Measurements from ENCODE around the gene SLC2A4RG.

The SLC2A4RG gene

GRCh38 chr20:63751471-63752271 is 12.1 kb downstream of the SLC2A4RG start:
- DNase-seq, result no peak

GRCh38 chr20:63752411-63753101 is 13.0 kb downstream of the SLC2A4RG start:
- Histone ChIP-seq H3K27ac (no peak overlapping the region), H3K36me3 (replicated peaks) (no peaks in the 10 kb centered on the region), H3K4me3 (ENCODE audit: low read depth, low read length) (no peak overlapping the region), H3K27me3 (replicated peaks) (no peaks in the 10 kb centered on the region)
- no peak for DNase-seq
- in situ Hi-C loops (cut with HindIII; ENCODE audit: low pct_ligation_motif_present, low sequenced_read_pairs), result no loop called here
- no peak for TF ChIP-seq CTCF (IDR thresholded peaks at IDR 0.05; ENCODE audit: low read depth, low read length, missing control alignments)

More at GRCh38 chr20:63751471-63752271, 12.1 kb downstream of the SLC2A4RG start:
- Histone ChIP-seq H3K27ac (no peak overlapping the region), H3K36me3 (replicated peaks) (no peaks in the 10 kb centered on the region), H3K27me3 (replicated peaks) (no peaks in the 10 kb centered on the region), H3K4me3 (ENCODE audit: low read depth, low read length) (no peak overlapping the region)
- in situ Hi-C loops (cut with HindIII; ENCODE audit: low pct_ligation_motif_present, low sequenced_read_pairs), result no loop called here
- TF ChIP-seq CTCF (IDR thresholded peaks at IDR 0.05; ENCODE audit: low read depth, low read length, missing control alignments), result no peak

GRCh38 chr20:63753381-63753780 is 13.8 kb downstream of the SLC2A4RG start:
- TF ChIP-seq CTCF (IDR thresholded peaks at IDR 0.05; ENCODE audit: low read depth, low read length, missing control alignments), result no peak
- no peaks in the 10 kb centered on the region for H3K36me3 ChIP-seq (replicated peaks)
- H3K27me3 ChIP-seq (replicated peaks), result no peaks in the 10 kb centered on the region
- no peak for DNase-seq
- no peak overlapping the region for H3K27ac ChIP-seq
- in situ Hi-C loops (cut with HindIII; ENCODE audit: low pct_ligation_motif_present, low sequenced_read_pairs), result no loop called here
- no peak overlapping the region for H3K4me3 ChIP-seq (ENCODE audit: low read depth, low read length)

- H3K4me3 ChIP-seq (ENCODE audit: low read depth, low read length), result no peak overlapping the region
- no peak for DNase-seq
- in situ Hi-C loops (cut with HindIII; ENCODE audit: low pct_ligation_motif_present, low sequenced_read_pairs), result no loop called here
- H3K36me3 ChIP-seq (replicated peaks), result no peaks in the 10 kb centered on the region
- TF ChIP-seq CTCF (IDR thresholded peaks at IDR 0.05; ENCODE audit: low read depth, low read length, missing control alignments), result no peak
- H3K27me3 ChIP-seq (replicated peaks), result no peaks in the 10 kb centered on the region
- H3K27ac ChIP-seq, result no peak overlapping the region
Observed at GRCh38 chr20:63754008-63754407, 14.4 kb downstream of the SLC2A4RG start.

GRCh38 chr20:63755933-63756647 is 16.5 kb downstream of the SLC2A4RG start:
- Histone ChIP-seq H3K27me3 (replicated peaks) (no peaks in the 10 kb centered on the region), H3K36me3 (replicated peaks) (no peaks in the 10 kb centered on the region), H3K4me3 (ENCODE audit: low read depth, low read length) (no peak overlapping the region), H3K27ac (no peak overlapping the region)
- DNase-seq, result no peak
- no peak for TF ChIP-seq CTCF (IDR thresholded peaks at IDR 0.05; ENCODE audit: low read depth, low read length, missing control alignments)
- in situ Hi-C loops (cut with HindIII; ENCODE audit: low pct_ligation_motif_present, low sequenced_read_pairs), result no loop called here
